ENCODE measurements around the gene HECW1.
A peak's percentile ranks its signal among the peaks of the same experiment; 100 is the strongest.

Gene HECW1

GRCh38 chr7:43248961-43249822, 136.7 kb downstream of the HECW1 start:
- DNase-seq (ENCODE audit: low read depth in 1 of 2, low spot score in 1 of 2): no peak

DNA sequence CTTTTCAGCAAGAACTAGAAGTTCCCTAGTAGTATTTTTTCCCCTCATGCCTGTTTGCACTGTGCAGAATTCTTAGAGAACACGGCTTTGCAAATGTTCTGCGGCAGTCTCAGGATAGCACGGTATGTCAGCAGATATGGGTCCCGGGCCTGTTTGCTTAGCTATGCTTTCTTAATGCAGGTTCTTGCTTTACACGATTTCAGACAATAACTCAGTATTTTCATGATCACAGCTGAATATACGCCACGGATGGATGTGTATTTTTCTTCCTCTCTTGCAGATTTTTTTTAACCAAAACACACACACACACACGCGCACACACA, 137.3 kb downstream of the HECW1 start:
- DNase-seq (ENCODE audit: low read depth in 1 of 2, low spot score in 1 of 2): no peak

DNA sequence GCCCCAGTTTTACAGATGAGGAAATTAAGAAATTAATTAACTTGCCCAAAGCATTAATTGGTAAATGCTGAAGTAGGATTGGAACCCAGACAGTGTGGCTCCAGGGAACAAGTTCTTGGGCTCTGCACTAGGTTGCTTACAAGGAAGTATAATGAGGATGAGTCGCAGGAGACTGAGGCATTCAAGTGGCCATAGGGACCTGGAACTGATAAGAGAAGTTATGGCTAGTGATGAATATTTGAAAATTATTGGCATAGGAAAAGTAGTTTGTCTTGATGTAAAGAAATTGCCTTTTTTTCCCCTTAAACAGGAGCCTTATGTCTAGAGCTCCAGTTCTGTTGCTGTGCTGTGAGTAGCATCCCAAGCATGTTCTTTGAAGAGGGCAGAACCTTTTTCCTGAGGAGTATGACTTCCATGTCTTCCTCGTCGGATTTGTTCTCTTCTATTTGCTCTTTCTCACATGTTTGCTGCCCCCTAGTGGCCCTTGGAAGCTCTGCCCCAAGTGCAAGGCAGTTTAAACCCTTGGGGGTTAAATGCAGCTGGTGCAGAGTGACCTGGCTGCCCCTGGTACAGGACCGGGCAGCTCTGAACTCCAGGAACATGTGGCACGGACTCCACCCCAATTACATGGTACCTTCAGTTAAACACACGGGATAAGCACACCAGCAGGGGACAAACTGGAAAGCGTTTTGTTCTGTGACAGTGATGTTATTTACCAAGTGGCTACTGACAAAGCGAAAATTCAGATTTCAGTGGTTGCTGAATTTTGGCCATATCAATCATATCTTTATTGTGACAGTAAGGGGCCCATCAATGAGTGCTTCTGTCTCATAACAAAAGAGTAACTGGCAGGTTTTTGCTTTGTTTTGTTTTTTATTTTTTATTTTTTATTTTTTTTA, 148.8 kb downstream of the HECW1 start:
- DNase-seq (ENCODE audit: low read depth in 1 of 2, low spot score in 1 of 2): peak; percentile 25 to 31

- no peak for DNase-seq (ENCODE audit: low read depth in 1 of 2, low spot score in 1 of 2)
Observed at GRCh38 chr7:43265139-43265538, 152.7 kb downstream of the HECW1 start.

GRCh38 chr7:43273939-43274719, 161.7 kb downstream of the HECW1 start:
- no peak for DNase-seq (ENCODE audit: low read depth in 1 of 2, low spot score in 1 of 2)

DNA sequence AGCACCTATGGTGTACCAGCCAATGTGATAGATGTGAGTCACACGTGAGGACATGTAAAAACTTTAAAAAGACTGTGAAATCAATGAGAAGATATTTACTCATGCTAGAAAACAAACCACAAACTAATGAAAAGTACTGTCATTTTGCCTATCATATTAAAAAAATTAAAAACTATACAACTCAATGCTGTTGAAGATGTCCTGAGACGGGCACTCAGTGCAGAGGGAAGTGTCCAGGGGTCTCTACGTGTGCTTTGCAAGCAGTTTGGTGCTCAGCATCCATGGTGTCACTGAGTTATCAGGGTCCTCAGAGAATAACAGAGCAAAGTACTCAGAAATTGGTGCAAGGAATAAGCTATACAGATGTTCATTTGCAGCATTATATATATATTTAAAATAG, 162.3 kb downstream of the HECW1 start:
- no peak for DNase-seq (ENCODE audit: low read depth in 1 of 2, low spot score in 1 of 2)

DNA sequence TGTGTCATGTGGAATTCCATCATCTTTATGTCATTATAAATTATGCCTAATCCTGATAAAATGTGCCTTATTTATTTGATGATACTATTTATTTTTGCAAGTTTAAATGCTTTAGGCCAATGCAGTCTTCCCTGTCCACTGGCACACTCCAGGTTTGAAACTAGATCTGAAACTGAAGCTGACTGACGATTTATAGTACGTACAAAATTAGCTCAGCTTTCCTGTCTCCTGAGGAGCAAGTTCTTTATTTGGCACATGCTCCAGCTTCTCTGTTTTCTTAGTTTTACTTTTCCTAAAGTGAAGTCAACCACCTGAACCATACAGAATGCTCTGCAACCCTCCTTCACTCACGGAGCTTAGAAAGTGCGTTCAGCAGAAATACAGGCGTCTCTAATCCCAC, 164.1 kb downstream of the HECW1 start:
- DNase-seq (ENCODE audit: low read depth in 1 of 2, low spot score in 1 of 2): no peak

GRCh38 chr7:43278088-43278644, 165.7 kb downstream of the HECW1 start:
- no peak for DNase-seq (ENCODE audit: low read depth in 1 of 2, low spot score in 1 of 2)

- no peak for DNase-seq (ENCODE audit: low read depth in 1 of 2, low spot score in 1 of 2)
Observed at GRCh38 chr7:43281268-43281667, 168.8 kb downstream of the HECW1 start.

DNA sequence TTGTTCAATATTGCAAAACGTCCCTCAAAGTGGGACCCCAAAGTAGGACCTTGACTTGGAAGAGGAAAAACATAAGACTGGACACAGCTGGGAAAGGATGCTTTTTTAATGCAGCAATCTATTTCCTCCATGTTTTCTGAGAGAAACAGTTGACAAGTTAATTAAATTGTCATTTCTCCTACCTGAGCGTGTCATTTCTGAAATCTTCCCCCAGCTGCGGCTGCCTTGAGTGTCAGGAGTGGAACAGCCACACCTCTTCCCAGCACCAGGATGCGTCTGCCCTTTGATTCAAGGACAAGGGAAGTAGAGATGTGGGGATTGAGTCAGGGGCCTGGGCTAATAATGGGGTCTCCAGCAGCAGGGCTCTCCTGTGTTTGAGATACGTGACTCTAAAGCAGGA, 171.3 kb downstream of the HECW1 start:
- no peak for DNase-seq (ENCODE audit: low read depth in 1 of 2, low spot score in 1 of 2)

- no peak for DNase-seq (ENCODE audit: low read depth in 1 of 2, low spot score in 1 of 2)
Observed at GRCh38 chr7:43289826-43290225, 177.4 kb downstream of the HECW1 start.

DNA sequence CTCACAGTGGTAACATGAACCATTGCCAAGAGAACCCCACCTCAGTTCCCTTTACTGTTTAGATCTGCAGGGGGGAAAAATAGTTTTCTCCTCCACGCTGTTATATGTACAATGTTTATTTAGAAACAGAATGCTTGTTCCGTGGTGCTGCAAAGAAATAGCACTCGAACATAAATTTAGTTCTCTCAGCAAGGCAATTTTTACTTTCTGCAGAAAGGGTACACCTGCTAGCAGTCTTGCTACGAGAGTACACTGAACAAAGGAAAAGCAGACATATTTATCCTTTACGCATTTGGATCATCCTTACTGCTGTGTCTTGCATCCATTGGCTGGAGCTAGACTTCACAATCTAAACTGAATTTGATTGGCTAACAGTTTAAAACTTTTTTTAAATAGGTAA, 178.5 kb downstream of the HECW1 start:
- DNase-seq (ENCODE audit: low read depth in 1 of 2, low spot score in 1 of 2): no peak

- no peak for DNase-seq (ENCODE audit: low read depth in 1 of 2, low spot score in 1 of 2)
Observed at GRCh38 chr7:43291789-43292188, 179.3 kb downstream of the HECW1 start.

DNA sequence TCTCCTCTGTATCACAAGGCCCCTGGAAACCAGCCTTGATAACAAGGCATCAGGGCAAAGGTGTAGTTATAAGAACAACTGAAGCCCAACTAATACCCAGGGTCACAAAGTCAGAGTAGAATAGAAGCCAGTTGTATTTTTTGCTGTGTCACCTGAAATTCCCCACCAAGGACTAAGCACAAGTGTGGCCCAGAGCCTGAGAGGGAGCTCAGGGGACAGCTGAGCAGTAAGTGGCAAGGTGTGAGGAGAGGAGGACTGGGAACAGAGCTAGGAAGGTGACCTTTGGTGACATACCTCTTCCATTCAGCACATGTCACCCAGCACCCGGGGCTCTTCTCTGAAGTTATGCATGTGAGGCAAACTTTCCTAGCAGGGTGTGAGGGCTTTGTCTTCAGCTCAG, 179.9 kb downstream of the HECW1 start:
- no peak for DNase-seq (ENCODE audit: low read depth in 1 of 2, low spot score in 1 of 2)

GRCh38 chr7:43294080-43294630, 181.7 kb downstream of the HECW1 start:
- no peak for DNase-seq (ENCODE audit: low read depth in 1 of 2, low spot score in 1 of 2)

GRCh38 chr7:43295429-43295828, 183.0 kb downstream of the HECW1 start:
- DNase-seq (ENCODE audit: low read depth in 1 of 2, low spot score in 1 of 2): no peak

DNA sequence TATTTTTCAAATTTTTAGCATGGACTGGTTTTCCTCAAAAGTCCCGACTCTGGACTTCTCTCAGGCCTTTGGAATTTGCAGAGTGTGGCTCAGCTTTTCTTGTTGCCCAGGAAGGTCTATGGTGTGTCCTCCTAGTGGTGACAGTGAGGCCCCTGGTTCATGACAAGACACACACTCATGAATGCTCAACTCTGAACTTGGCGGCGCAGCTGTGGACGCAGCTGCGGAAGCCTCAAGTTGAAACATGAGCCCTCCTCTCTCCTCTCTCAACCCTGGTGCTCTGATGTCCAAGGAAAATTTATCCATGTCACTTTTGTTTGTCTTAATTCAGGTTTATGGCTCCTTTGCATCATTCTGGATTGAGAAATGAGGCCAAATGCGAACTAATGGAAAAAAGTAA, 183.9 kb downstream of the HECW1 start:
- DNase-seq (ENCODE audit: low read depth in 1 of 2, low spot score in 1 of 2): no peak

DNA sequence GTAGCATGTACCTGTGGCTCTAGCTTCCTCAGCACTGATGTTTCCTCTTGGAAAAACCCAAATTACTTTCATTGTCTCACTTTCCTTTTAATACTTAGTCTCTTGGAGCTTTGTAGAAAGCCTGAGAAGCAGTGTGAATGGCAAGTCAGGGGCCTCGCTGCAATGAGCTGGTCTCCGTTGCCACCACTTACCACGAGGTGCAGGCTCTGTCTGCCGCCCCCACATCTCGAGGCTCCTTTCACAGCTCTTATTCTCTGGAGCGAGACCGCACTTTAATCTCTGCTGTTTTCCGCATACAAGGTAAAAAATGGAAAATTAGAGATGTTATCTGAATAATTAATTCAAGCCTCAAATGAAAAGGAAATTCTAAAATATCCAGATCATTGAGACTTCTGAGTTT, 186.2 kb downstream of the HECW1 start:
- no peak for DNase-seq (ENCODE audit: low read depth in 1 of 2, low spot score in 1 of 2)

- no peak for DNase-seq (ENCODE audit: low read depth in 1 of 2, low spot score in 1 of 2)
Observed at GRCh38 chr7:43300121-43300520, 187.7 kb downstream of the HECW1 start.

GRCh38 chr7:43302211-43302711, 189.8 kb downstream of the HECW1 start:
- no peak for DNase-seq (ENCODE audit: low read depth in 1 of 2, low spot score in 1 of 2)

Measured in stimulated activated CD4-positive, alpha-beta T cell treated with anti-CD3 and anti-CD28 coated beads, Interleukin-15, amount 100 ng/mL, for 1 hour (primary cell).